ENCODE results near the gene ART3.

The ART3 gene

DNA sequence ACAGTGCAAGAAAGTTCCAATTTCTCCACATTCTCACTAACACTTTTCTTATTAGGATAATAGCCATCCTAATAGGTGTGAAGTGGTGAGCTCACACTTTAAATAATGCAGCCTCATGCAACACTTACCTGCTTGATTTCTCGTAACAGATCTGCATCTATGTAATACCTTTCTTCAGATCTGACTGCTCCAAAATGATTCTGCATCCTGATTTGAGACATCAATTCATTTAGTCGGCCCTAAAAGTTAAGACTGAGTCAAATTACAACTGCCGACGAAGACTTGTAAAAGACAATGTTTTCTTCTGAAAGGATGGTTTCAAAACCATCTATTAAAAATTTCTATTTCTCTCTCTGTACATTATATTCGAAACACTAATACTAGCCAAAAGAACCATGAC, 43.0 kb downstream of the ART3 start:
- TF ChIP-seq, protein P1, sequence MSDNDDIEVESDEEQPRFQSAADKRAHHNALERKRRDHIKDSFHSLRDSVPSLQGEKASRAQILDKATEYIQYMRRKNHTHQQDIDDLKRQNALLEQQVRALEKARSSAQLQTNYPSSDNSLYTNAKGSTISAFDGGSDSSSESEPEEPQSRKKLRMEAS (IDR thresholded peaks at IDR 0.05), result no peak
- TF ChIP-seq YY1 (IDR thresholded peaks at IDR 0.05; ENCODE audit: low read depth), result no peak
- no peak for TF ChIP-seq EP300 (IDR thresholded peaks at IDR 0.05; ENCODE audit: borderline replicate concordance)
- TF ChIP-seq CEBPB (IDR thresholded peaks at IDR 0.05), result no peak
- no peak for TF ChIP-seq TEAD4 (IDR thresholded peaks at IDR 0.05)
- TF ChIP-seq TAF1 (IDR thresholded peaks at IDR 0.05; ENCODE audit: low read depth), result no peak
- TF ChIP-seq, protein P2, sequence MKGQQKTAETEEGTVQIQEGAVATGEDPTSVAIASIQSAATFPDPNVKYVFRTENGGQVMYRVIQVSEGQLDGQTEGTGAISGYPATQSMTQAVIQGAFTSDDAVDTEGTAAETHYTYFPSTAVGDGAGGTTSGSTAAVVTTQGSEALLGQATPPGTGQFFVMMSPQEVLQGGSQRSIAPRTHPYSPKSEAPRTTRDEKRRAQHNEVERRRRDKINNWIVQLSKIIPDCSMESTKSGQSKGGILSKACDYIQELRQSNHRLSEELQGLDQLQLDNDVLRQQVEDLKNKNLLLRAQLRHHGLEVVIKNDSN (IDR thresholded peaks at IDR 0.05), result no peak
- TF ChIP-seq EGR1 (IDR thresholded peaks at IDR 0.05), result no peak
- TF ChIP-seq ZBTB7A (IDR thresholded peaks at IDR 0.05; ENCODE audit: low read depth), result no peak
- TF ChIP-seq TCF12 (IDR thresholded peaks at IDR 0.05; ENCODE audit: low read depth), result no peak
- TF ChIP-seq, protein P3, sequence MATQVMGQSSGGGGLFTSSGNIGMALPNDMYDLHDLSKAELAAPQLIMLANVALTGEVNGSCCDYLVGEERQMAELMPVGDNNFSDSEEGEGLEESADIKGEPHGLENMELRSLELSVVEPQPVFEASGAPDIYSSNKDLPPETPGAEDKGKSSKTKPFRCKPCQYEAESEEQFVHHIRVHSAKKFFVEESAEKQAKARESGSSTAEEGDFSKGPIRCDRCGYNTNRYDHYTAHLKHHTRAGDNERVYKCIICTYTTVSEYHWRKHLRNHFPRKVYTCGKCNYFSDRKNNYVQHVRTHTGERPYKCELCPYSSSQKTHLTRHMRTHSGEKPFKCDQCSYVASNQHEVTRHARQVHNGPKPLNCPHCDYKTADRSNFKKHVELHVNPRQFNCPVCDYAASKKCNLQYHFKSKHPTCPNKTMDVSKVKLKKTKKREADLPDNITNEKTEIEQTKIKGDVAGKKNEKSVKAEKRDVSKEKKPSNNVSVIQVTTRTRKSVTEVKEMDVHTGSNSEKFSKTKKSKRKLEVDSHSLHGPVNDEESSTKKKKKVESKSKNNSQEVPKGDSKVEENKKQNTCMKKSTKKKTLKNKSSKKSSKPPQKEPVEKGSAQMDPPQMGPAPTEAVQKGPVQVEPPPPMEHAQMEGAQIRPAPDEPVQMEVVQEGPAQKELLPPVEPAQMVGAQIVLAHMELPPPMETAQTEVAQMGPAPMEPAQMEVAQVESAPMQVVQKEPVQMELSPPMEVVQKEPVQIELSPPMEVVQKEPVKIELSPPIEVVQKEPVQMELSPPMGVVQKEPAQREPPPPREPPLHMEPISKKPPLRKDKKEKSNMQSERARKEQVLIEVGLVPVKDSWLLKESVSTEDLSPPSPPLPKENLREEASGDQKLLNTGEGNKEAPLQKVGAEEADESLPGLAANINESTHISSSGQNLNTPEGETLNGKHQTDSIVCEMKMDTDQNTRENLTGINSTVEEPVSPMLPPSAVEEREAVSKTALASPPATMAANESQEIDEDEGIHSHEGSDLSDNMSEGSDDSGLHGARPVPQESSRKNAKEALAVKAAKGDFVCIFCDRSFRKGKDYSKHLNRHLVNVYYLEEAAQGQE (IDR thresholded peaks at IDR 0.05; ENCODE audit: low read depth), result no peak
- no peak for TF ChIP-seq RAD21 (IDR thresholded peaks at IDR 0.05; ENCODE audit: low read depth)
- no peak for TF ChIP-seq NFIC (IDR thresholded peaks at IDR 0.05)

DNA sequence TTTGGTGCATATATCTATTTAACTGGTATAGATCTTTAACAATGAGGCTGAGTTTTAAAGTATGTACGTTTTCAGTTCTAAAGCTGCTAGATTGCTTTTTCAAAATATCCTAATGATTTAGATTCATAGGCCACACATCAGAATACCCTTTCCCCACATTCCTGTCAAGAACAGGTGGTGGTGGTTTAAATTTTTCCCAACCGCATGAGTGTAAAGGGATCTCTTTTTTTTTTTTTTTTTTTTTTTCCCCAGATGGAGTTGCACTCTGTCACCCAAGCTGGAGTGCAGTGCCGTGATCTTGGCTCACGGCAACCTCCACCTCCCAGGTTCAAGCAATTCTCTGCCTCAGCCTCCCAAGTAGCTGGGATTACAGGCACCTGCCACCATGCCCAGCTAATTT, 45.7 kb downstream of the ART3 start:
- TF ChIP-seq EGR1 (IDR thresholded peaks at IDR 0.05), result no peak
- TF ChIP-seq, protein P3 (IDR thresholded peaks at IDR 0.05; ENCODE audit: low read depth), result no peak
- no peak for TF ChIP-seq YY1 (IDR thresholded peaks at IDR 0.05; ENCODE audit: low read depth)
- TF ChIP-seq CEBPB (IDR thresholded peaks at IDR 0.05), result no peak
- no peak for TF ChIP-seq TEAD4 (IDR thresholded peaks at IDR 0.05)
- TF ChIP-seq FOXM1 (IDR thresholded peaks at IDR 0.05; ENCODE audit: borderline replicate concordance, low read depth), result no peak
- no peak for TF ChIP-seq CREB1 (IDR thresholded peaks at IDR 0.05; ENCODE audit: low read depth)
- TF ChIP-seq ZBTB7A (IDR thresholded peaks at IDR 0.05; ENCODE audit: low read depth), result no peak
- TF ChIP-seq, protein P1 (IDR thresholded peaks at IDR 0.05), result no peak

DNA sequence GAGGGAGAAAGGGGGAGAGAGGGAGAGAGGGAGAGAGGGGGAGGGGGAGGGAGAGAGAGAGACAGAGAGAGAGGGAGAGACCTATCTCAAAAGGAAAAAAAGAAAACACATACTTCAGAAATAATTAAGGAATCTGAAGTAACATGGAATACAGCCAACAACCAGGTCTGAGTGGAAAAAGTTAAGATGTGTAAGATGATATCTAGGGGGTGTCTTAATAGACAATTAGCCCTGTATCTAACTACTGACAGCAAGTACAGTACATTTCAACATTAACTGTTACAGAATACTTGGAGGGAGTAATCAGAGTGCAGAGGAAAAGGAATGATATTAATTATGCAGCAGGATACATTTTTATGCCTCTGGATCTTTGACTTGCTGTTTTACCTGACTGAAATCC, 51.3 kb downstream of the ART3 start:
- TF ChIP-seq, protein P2 (IDR thresholded peaks at IDR 0.05), result no peak
- TF ChIP-seq EP300 (IDR thresholded peaks at IDR 0.05; ENCODE audit: borderline replicate concordance), result no peak
- no peak for TF ChIP-seq NFIC (IDR thresholded peaks at IDR 0.05)
- TF ChIP-seq RAD21 (IDR thresholded peaks at IDR 0.05; ENCODE audit: low read depth), result no peak
- no peak for TF ChIP-seq TEAD4 (IDR thresholded peaks at IDR 0.05)
- no peak for TF ChIP-seq TAF1 (IDR thresholded peaks at IDR 0.05; ENCODE audit: low read depth)
- TF ChIP-seq CREB1 (IDR thresholded peaks at IDR 0.05; ENCODE audit: low read depth), result no peak
- TF ChIP-seq, protein P3 (IDR thresholded peaks at IDR 0.05; ENCODE audit: low read depth), result no peak
- no peak for TF ChIP-seq ZBTB7A (IDR thresholded peaks at IDR 0.05; ENCODE audit: low read depth)
- TF ChIP-seq YY1 (IDR thresholded peaks at IDR 0.05; ENCODE audit: low read depth), result no peak
- TF ChIP-seq, protein P1 (IDR thresholded peaks at IDR 0.05), result no peak
- TF ChIP-seq CEBPB (IDR thresholded peaks at IDR 0.05), result no peak
- TF ChIP-seq EGR1 (IDR thresholded peaks at IDR 0.05), result no peak
- no peak for TF ChIP-seq FOXM1 (IDR thresholded peaks at IDR 0.05; ENCODE audit: borderline replicate concordance, low read depth)
- no peak for TF ChIP-seq TCF12 (IDR thresholded peaks at IDR 0.05; ENCODE audit: low read depth)

DNA sequence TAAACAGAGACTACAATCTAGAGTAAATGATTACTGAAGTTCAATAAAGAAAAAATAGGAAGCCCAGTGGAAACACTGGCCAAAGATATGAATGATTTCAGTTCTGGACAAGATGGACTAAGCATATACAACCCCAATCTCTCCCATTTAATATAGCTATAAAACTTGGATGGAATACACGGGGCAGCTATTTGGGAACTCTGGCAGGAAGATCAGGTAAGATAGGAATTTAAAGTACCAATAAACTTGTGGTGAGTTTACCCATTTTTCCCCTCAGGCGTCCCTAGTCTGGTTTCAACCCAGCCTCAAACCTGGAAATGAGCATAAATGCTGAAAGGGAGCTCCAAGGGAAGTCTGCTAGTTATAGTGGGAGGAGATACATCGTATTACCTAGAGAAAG, 53.2 kb downstream of the ART3 start:
- TF ChIP-seq ZBTB7A (IDR thresholded peaks at IDR 0.05; ENCODE audit: low read depth) (no peak), RAD21 (IDR thresholded peaks at IDR 0.05; ENCODE audit: low read depth) (no peak), EP300 (IDR thresholded peaks at IDR 0.05; ENCODE audit: borderline replicate concordance) (no peak), TCF12 (IDR thresholded peaks at IDR 0.05; ENCODE audit: low read depth) (no peak), TAF1 (IDR thresholded peaks at IDR 0.05; ENCODE audit: low read depth) (no peak), FOXM1 (IDR thresholded peaks at IDR 0.05; ENCODE audit: borderline replicate concordance, low read depth) (no peak), CEBPB (IDR thresholded peaks at IDR 0.05) (no peak), TEAD4 (IDR thresholded peaks at IDR 0.05) (no peak)
- TF ChIP-seq, protein P1 (IDR thresholded peaks at IDR 0.05), result no peak
- TF ChIP-seq, protein P2 (IDR thresholded peaks at IDR 0.05), result no peak
- TF ChIP-seq, protein P3 (IDR thresholded peaks at IDR 0.05; ENCODE audit: low read depth), result no peak
